ENCODE measurements around the gene NLGN2. TPM values are rescaled to one million over a fixed set of nuclear protein-coding genes. Genes with fewer than 3 reads are reported as not detected.

Gene NLGN2
- total RNA-seq, 1 donor from 2014 or later = 30.3 TPM

DNA sequence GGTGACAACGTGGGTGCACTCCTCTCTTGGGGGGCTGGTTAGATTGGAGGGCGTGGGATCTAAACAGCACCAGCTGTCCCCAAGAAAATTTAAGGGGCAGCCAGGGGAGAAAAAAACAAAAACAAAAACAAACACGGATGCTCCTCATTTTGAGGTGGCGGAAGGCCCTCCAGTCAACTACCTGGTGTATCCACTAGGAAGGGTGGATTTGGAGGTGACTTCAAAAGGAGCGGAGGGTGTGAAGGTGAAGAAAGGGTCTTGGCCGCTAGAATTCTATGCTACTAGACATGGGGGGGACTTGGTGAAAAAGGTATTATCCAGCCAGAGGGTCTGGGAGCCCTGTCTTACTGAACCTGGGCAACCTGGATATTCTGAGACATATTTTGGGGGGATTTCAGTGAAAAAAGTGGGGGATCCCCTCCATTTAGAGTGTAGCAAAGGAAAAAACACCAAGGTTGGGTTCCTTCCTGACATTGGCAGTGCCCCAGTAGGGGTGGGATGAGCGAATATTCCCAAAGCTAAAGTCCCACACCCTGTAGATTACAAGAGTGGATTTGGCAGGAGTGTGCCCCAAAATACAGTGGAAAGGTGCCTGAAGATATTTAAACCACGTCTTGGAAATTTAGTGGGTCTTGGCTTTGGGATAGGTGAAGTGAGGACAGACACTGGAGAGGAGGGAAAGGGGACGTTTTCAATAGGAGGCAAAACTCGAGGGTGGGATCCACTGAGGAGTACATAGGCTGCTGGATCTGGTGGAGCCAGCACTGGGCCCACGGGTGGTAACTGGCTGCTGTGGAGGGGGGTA lies 31.2 kb downstream of the NLGN2 start:
- Mint-ChIP-seq H3K9me3 (ENCODE audit: low read depth) (no peaks in the 10 kb centered on the region), H3K36me3 (ENCODE audit: insufficient read depth) (no peaks in the 10 kb centered on the region), H3K27ac (no peak overlapping the region), H3K27me3 (peaks cover 57% of the 10 kb centered on the region), H3K4me1 (ENCODE audit: low read depth) (peaks cover 23% of the 10 kb centered on the region), H3K4me3 (ENCODE audit: low read depth) (peak overlapping the region; percentile 56)
- no peak for DNase-seq (ENCODE audit: low spot score, unreplicated experiment)
- no peak for TF ChIP-seq CTCF (IDR thresholded peaks at IDR 0.05; ENCODE audit: unreplicated experiment)

- Mint-ChIP-seq H3K36me3 (ENCODE audit: insufficient read depth) (no peaks in the 10 kb centered on the region), H3K9me3 (ENCODE audit: low read depth) (no peaks in the 10 kb centered on the region), H3K27me3 (peaks cover 58% of the 10 kb centered on the region), H3K4me1 (ENCODE audit: low read depth) (peaks cover 23% of the 10 kb centered on the region), H3K4me3 (ENCODE audit: low read depth) (peak within 1 kb of the TSS; percentile 88), H3K27ac (peak within 1 kb of the TSS; percentile 88)
- DNase-seq (ENCODE audit: low spot score, unreplicated experiment) = no peak
- no peak for TF ChIP-seq CTCF (IDR thresholded peaks at IDR 0.05; ENCODE audit: unreplicated experiment)
These were observed 31.9 kb downstream of the NLGN2 start, which contains the start of gene FGF11 for GRCh38 chr17:7439462-7440112. Gene FGF11 (plus strand): TSS chr17:7439512. CDS start chr17:7439621, 109 bp downstream.

DNA sequence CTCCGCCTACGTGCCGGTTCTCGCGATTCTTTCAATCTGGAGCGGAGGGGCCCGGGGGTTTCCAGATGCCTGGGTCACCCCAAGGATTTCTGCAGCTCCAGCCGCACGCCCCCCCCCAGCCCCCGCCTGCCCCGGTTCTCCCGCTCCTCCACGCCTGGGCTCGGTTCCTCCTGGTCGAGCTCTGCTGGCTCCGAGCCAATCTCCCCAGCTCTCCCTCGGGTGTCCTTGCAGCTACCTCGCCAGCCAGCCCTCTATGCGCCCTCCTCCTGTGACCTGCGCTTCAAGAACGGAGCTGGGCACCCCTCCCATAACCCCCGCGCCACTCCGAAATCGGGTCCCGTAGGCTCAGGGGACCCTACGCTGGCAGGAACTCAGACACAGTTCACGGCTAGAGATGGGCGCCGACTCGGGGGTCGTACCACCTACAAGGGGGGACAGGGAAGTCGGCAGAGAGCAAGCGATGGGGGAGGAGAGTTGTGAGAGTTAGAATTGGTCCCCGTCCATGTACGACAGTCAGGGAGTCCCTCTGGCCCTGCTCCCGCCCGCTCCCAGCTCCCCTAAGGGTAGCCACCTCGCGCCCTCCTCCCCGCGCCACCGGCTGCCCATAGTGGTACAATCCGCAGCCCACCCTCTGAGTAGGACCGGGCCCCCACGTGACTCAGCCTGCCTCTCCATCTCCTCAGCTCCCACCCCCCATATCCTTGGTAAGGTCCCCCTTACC lies 32.6 kb downstream of the NLGN2 start:
- DNase-seq (ENCODE audit: low spot score, unreplicated experiment) = no peak
- TF ChIP-seq CTCF (IDR thresholded peaks at IDR 0.05; ENCODE audit: unreplicated experiment) = no peak
- Mint-ChIP-seq H3K36me3 (ENCODE audit: insufficient read depth) (no peaks in the 10 kb centered on the region), H3K27ac (peak overlapping the region; percentile 88), H3K4me3 (ENCODE audit: low read depth) (peak overlapping the region; percentile 88), H3K27me3 (peaks cover 58% of the 10 kb centered on the region), H3K9me3 (ENCODE audit: low read depth) (no peaks in the 10 kb centered on the region), H3K4me1 (ENCODE audit: low read depth) (peaks cover 24% of the 10 kb centered on the region)

GRCh38 chr17:7440834-7441195 lies 33.2 kb downstream of the NLGN2 start:
- no peak for TF ChIP-seq CTCF (IDR thresholded peaks at IDR 0.05; ENCODE audit: unreplicated experiment)
- no peak for DNase-seq (ENCODE audit: low spot score, unreplicated experiment)
- H3K9me3 Mint-ChIP-seq (ENCODE audit: low read depth) = no peaks in the 10 kb centered on the region
- peaks cover 29% of the 10 kb centered on the region for H3K4me1 Mint-ChIP-seq (ENCODE audit: low read depth)
- peaks cover 58% of the 10 kb centered on the region for H3K27me3 Mint-ChIP-seq
- H3K36me3 Mint-ChIP-seq (ENCODE audit: insufficient read depth) = no peaks in the 10 kb centered on the region
- H3K27ac Mint-ChIP-seq = peak overlapping the region; percentile 88
- peak overlapping the region; percentile 88 for H3K4me3 Mint-ChIP-seq (ENCODE audit: low read depth)

DNA sequence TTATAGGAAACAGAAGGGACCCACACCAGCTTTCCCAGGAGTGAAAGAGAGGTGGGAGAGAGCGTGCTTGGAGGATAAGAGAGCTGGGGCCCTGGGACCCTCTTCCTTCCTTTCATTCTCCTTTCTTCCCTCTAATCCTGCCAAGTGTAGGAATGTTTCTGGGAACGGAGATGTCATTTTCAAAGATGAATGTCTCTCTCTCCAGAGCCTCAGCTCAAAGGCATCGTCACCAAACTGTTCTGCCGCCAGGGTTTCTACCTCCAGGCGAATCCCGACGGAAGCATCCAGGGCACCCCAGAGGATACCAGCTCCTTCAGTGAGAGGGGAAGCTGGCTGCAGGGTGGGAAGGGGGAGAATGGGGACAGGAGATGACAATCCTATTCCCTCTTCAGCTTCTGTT lies 33.6 kb downstream of the NLGN2 start:
- peak overlapping the region; percentile 88 for H3K4me3 Mint-ChIP-seq (ENCODE audit: low read depth)
- no peaks in the 10 kb centered on the region for H3K9me3 Mint-ChIP-seq (ENCODE audit: low read depth)
- H3K4me1 Mint-ChIP-seq (ENCODE audit: low read depth) = peaks cover 30% of the 10 kb centered on the region
- no peak for DNase-seq (ENCODE audit: low spot score, unreplicated experiment)
- no peak for TF ChIP-seq CTCF (IDR thresholded peaks at IDR 0.05; ENCODE audit: unreplicated experiment)
- H3K27ac Mint-ChIP-seq = no peak overlapping the region
- H3K27me3 Mint-ChIP-seq = peaks cover 58% of the 10 kb centered on the region
- H3K36me3 Mint-ChIP-seq (ENCODE audit: insufficient read depth) = no peaks in the 10 kb centered on the region
